SHP77 treated with DMSO at 0.1 percent for 48 hours (cell line): ENCODE measurements around the gene NLE1.
"Not testable (repeated sequence)": the region's sequence is repeated elsewhere in the genome, so short reads cannot be mapped to it uniquely, and the experiment has no call there.

Source experiments
- DNase-seq: peaks from one replicate; lab custom pipeline; 2025; lab: John Stamatoyannopoulos, UW

The NLE1 gene

DNA sequence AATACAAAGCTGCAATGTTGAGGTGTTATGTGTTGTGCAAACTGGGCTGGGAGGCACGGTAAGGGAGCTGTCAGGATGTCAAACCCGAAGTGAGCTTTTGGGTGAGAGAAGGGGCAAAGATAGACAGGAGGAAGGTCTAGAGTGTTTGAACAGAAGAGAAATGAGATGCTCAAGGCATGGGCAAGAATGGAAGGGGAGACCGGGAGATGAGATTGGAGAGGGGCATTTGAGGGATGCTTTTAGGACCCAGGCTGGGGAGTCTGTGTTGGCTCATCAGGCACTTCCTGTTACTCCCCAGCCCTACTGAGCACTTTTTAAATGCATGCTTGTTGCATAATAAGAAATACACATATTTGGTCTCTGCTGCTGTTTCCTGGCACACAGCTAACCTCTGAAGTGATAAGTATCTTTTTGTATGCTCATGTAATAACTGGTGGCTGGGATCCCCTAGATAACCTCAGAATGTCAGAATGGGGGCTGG is 19.2 kb upstream of the NLE1 start:
- DNase-seq = no peak

DNA sequence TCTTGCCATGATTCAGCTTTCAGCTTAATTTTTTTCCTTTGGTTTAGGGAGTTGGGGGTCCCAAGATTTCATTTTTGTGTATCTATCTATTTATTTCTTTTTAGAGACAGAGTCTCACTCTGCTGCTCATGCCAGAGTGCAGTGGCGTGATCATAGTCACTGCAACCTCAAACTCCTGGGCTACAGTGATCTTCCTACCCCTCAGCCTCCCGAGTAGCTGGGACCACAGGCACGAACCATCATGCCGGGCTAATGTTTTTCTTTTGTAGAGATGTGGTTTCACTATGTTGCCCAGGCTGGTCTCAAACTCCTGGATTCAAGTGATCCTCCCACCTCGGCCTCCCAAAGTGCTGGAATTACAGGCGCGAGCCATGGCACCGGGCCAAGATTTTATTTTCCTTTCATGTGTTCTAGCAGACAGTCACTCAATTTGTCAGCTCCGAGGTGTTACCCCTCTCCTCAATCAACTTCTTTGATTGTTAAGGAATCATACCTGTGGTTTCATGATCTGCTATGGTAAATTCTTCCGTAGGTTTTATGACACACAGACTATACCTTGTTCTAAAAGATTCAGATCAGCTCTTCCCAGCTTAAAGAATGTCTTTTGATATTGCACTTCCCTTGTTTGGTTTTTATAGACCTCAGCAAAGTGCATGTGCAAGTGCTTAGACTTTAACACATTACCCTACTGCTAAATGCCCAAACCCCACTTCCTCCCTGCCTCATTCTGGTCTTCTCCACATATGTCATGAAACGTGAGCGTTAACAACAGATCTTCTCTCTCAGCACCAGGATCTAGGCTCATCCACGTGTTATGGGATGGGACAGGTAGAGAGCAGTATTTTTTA is 18.5 kb upstream of the NLE1 start:
- no peak for DNase-seq

DNA sequence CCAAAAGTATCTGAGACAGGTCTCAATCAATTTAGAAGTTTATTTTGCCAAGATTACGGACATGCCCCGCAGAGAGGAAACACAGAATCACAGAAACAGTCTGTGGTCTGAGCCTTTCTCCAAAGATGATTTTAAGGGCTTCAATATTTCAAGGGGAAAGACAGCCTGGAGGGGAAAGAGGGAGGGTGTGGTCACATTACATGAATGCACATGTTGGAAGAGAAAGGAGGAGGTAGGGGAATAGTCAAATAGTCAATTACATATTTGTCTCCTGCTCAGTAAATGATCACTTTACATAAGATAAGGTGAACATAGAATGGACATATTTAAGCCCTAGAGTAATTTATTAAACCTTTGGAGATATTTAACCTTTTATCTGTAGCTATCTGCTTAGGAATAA is 17.8 kb upstream of the NLE1 start:
- no peak for DNase-seq

DNA sequence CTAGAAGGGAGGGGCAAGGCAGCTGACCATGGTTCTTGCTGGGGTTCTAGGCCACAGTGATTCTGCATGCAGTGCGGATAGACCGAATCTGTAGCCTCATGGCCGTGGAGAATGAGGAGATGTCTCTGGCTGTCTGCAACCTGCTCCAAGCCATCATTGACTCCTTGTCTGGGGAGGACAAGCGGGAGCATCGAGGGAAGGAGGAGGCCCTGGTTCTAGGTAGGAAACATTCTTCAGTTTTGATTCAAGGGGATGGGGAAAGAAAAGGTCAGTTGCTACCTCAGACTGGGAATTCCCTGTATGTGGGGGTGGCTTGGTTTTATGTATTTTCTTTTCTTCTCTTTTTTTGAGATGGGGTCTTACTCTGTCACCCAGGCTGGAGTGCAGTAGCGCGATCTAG is 13.1 kb upstream of the NLE1 start:
- no peak for DNase-seq

DNA sequence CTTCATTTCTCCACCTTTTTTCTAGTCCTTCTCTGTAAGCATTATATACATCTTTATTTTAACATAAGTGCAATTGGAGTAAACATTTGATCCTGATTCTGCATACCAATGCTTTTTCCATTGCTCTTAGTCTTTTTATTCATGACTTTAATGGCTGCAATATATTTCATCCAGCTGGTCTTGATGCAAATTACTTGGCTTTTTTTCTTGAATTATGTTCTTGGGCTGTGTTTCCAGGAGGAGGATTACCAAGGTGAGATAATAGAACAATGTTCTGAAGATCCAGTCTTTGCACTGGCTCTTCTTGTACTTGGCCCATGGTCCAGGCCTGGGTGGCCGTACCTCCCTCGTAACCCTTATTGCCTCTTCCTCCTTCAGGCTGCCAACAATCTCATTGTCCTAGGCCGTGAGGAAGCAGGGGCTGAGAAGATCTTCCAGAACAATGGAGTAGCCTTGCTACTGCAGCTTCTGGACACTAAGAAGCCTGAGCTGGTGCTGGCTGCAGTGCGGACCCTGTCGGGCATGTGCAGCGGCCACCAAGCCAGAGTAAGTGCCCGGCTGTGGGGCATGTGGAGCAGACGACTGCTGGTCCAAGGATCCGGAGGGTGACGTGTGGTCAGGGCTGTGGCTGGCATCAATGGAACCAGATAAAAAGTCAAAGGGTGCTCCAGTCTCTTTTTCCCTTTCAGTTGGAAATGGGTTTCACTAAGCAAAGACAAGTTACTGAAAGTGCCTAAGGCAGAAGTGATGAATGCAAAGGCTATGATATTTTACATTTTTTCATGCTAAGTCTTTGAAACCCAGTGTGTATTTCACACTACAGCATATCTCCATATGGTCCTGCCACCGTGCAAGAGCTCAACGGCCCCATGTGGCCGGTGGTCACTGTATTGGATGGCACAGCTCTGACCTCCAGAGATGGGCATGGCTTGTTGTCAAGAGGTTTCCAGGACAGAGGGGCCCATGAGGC is 12.4 kb upstream of the NLE1 start:
- no peak for DNase-seq

DNA sequence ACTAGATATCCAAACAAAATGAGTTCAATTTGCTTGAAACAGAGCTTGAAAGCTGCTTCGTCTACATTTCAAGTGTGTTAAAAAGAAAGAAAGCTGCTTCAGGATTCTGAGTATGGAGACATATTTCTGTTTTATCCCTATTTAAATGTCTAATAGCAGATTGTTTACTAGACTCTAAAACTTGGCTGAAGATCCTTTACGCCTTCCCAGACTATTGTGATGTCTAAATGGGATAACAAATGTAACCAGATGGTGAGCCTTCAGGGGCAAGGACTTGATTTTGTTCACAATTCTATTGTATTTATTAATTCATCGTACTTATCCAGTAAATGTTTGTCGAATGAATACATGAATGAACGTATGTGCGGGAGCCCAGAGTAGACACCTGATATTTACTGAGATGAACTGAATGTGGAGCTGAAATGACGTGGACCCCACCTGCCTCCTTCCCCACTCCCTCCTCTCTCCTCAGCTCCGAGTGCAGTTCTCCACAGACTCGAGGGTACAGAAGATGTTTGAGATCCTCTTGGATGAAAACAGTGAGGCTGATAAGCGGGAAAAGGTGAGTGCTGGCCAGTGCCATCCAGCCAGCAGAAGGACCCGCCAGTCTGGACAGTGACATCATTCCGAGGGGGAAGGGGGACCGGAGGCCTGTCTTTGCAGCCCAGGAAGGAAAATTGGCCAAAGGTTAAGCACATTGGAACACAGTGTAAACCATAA is 10.5 kb upstream of the NLE1 start:
- no peak for DNase-seq

DNA sequence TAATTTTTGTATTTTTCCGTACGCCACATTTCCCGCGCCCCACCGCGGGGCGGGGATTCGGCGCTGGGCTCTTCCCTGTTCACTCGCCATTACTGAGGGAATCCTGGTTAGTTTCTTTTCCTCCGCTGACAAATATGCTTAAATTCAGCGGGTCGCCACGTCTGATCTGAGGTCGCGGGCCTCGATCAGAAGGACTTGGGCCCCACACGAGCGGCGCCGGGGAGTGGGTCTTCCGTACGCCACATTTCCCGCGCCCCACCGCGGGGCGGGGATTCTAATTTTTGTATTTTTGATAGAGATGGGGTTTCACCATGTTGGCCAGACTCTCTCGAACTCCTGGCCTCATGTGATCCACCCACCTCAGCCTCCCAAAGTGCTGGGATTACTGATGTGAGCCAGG is 9.0 kb upstream of the NLE1 start:
- not testable (repeated sequence) for DNase-seq

DNA sequence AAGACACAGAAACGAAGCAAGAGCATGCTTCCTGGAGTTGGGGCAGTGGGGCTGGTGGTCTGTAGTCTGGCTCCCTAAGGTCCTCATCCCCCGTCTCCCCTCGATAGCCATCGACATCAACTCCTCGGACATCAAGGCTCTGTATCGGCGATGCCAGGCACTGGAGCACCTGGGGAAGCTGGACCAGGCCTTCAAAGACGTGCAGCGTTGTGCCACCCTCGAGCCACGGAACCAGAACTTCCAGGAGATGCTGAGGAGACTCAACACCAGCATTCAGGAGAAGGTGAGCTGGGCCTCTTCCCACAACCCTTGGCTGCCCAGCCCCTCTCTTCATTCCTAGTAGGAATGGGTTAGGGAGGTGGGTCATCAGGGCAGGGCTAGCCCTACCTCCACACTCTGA is 7.8 kb upstream of the NLE1 start:
- no peak for DNase-seq

DNA sequence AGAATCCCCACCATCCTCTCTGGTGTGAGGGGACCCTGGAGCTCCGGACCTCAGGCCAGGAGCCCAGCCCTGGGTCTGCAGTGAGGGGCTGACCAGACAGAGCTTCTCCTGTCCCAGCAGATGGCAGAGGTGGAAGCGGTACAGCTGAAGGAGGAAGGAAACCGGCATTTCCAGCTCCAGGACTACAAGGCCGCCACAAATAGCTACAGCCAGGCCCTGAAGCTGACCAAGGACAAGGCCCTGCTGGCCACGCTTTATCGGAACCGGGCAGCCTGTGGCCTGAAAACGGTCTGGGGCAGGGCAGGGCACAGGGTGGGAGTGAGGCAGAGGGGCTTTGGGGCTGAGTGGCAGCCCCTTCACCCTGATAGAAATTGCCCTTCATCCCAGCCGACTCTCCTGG is 6.0 kb upstream of the NLE1 start:
- no peak for DNase-seq

DNA sequence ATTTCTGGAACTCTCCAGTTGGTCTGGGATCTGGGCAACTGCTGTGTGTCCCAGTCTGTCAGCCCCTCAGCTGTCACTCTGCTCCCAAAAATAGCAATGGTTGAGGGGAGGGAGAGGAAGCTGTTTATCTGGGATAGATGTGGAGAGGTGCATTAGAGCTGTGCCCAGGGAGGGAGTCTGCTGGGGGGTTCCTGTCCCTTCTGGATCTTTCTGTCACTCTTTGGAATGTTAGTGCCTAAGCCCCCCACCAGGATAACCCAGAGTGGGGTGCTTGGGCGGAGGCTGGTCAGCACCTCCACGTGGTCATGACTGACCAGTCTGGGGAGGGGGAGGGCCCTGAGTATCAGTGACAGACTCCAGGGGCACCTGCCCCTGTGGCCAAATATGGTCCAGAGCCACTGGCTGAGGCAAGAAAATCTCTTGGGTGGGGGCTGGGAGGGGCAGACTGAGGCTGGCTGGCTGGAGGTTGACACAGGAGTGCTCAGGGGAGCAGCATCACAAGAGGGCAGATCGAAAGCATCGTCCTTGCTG is 5.3 kb upstream of the NLE1 start, which contains the start of gene UNC45B:
Gene UNC45B, plus strand, starts transcription at position 443 of the 531 bp plus-strand sequence. CDS start 447 bp downstream, outside the sequence.
- no peak for DNase-seq

DNA sequence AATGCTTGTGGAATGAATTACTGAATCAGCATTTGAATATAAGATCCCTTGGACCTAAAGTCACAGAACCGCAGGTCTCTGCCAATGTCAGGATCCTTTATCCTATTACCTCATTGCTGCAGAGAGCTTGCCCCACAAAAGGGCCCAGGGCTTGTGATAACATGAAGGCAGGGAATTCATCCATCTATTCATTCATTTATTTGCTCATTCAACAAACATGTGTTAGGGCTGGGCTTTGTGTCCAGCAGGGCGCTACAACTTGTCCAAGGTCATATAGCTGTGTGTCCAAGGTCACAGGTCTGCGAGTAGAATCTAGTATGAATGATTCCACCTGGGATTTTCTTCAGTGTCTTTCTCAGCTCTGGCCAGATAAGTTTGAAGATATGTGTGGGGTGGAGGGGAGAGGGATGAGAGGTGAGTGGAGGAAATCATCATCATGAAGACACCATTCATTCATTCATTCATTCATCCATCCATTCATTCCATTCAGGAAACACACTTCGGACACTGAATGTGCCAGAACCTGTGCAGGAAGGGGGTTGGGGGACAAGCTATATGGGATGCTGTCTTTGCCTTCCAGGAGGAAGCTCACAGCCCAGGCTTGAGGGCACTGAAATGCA is 4.2 kb upstream of the NLE1 start:
- DNase-seq = no peak

DNA sequence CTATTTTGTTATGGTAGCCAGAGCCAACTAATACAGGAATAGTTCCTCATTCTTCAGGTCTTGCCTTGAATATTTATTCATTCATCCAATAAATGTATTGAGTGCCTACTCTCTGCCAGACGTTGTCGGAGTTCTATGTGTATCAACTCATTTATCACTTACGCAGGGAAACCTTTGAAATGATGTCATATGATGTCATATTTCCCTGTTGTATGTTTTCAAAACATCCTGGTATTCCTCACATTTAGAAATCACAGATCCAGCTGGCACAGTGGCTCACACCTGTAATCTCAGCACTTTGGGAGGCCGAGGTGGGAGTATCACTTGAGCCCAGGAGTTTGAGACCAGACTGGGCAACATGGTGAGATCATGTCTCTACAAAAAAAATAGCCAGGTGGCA is 2.7 kb upstream of the NLE1 start:
- DNase-seq = no peak

DNA sequence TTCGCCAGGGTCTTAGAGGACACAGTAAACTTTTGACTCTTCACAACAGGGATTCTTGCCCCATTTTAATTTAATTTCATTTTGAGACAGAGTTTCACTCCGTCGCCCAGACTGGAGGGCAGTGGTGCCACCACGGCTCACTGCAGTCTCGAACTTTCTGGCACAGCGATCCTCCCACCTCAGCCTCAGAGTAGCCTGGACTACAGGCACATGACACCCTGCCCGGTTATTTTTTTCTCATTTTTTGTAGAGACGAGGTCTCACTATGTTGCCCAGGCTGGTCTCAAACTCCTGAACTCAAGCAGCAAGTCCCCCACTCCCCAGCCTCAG is 329 bp upstream of the NLE1 start:
- DNase-seq = no peak

DNA sequence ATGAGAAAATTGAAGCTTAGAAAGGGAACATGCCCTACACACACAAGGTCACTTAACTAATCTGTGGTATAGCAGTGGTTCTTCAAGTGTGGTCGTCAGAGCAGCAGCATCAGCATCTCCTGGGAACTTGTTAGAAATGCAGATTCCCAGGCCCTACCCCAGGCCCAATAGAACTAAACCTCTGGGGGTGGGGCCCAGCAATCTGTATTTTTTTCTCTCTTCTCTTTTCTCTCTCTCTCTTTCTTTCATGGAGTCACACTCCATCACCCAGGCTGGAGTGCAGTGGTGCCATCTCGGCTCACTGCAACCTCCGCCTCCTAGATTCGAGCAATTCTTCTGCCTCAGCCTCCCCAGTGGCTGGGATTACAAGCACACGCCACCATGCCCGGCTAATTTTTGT is 3.9 kb downstream of the NLE1 start:
- DNase-seq = no peak

DNA sequence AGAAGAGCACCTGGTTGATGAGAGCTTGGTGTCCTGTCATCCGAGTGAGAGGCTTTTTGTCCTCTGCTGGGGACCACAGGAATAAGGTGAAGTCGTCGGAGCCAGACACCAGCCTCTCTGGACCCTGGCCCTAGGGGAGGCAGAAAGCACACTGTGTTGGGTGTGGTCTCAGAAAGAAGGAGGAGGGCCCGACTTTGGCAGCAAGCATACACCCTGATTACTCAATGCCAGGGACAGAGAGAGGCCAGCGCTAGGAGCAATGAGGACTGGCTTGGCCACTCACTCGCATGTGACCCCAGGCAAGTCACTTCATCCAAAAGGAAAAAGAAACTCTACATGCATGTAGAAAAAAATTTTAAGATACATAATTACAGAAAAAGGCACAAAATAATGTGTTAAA is 6.8 kb downstream of the NLE1 start:
- DNase-seq = no peak

DNA sequence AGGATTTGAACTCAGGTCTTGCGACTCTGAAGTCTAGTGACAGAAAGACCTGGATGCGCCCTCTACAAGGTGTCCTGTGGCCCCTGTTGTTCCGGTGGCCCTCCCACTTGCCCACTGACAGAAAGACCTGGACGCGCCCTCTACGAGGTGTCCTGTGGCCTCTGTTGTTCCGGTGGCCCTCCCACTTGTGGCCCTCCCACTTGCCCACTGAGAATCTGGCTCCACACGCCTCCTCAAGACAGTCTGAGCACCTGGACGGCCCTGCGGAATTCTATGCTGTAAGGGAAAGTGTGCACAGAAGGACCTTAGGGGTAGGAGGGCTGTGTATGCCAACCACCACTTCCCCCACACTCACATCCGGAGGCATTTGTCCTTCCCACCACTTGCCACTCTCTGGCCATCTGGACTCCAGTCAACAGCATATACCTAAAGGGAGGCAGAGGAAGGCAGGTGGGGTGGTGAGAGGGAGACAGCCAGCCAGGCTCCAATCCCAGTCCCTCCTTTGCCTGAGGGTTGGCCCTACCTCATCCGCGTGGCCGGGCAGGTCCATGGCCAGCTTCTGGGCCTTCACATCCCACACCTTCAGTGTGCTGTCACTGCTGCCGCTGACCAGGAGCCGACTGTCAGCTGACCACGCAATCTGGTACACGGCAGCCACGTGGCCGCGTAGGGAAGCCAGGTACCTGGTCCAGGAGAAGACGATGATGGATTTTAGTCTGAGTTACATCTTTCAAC is 9.1 kb downstream of the NLE1 start:
- DNase-seq = no peak

DNA sequence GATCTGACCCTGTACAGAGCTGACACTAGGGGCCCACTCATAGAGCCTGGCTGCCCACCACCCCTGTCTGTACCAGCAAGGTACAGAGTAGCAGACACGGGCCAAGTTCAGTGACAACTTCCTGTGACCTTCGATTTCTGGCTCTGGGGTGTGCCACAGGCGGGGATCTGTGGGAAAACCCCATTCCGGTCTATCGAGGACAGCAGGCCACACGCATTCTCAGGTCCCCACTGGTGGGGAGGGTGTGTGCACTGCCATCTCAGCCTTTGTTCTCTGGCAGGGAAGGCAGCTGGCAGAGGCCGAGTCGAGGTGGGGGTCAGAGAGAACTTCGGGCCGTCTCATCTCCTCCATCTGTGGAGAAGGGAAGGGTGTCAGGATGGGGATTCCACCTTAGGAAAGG is 10.0 kb downstream of the NLE1 start:
- DNase-seq = no peak

DNA sequence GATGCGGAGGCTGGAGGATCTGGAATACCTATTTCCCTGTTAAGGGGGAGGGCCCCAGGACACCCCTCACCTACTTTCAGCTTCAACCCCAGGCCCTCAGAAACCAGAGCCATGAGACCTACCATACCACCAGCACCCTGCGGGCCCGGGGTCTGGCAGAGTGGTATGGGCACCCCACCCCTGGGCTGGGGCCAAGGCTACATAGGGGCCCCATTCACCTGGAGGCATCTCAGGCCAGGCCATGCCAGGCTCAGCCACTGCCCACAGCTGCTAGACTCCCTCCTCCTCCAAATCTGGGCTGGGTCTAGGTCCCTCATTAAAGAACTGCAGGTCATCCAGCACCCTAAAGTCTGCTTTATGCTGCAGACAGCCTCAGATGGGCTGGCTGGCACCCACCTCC is 11.7 kb downstream of the NLE1 start:
- no peak for DNase-seq

DNA sequence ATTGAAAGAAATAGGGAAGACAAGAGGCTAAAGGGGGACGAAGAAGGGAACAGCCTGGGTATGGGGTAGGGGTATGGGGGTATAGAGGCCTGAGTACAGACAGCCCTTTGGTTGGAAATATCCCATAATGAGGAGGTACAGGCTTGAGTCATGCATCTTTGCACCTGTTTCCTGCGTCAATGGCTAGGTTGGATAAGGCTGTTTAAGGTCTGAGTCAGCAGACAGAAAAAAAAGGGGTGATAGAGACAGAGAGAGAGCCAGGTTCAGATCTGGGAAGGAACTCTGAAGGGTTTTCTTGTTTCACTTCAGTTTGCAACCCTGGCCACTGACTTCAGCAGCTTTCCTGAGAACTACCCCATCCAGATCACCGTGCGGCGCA is 12.1 kb downstream of the NLE1 start:
- DNase-seq = no peak

DNA sequence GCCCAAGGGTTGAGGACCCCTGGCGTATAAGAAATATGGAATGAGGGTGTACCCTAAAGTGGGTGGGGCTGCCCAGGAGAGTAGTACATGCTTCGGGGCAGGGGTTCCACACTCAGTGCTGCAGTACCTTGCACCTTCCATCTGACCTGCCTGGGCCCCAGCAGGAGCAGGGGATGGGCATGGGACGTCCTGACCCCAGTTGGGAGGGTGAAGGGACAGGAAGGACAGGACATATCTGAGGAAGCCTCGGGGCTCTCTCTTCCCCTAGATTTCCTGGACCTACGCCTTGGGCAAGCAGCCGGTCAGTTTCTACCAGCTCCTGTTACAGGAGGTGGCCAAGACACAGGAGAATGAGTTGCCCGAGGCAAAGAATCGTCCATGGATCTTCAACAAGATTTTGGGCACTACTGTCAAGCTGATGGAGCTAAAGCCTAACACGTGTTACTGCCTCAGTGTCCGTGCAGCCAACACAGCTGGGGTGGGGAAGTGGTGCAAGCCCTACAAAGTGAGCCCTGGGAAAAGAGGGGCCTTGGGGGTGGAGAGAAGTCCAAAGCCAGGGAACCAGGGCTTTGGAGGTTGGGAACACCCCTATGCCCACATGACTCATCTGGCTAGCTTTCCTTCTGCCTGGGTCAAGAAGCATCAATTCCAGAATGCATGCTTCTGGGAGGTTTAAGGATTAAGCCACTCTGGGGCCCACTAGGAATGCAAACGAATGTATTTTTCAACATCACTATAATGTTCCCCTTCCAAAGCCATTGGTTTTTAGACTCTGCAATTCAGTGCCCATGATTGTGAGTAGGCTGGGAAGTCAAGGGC is 12.7 kb downstream of the NLE1 start:
- no peak for DNase-seq
